Measurements from ENCODE around the gene RABL6. TPM values are rescaled to one million over a fixed set of nuclear protein-coding genes. Genes with fewer than 3 reads are reported as not detected.

Gene RABL6, protein sequence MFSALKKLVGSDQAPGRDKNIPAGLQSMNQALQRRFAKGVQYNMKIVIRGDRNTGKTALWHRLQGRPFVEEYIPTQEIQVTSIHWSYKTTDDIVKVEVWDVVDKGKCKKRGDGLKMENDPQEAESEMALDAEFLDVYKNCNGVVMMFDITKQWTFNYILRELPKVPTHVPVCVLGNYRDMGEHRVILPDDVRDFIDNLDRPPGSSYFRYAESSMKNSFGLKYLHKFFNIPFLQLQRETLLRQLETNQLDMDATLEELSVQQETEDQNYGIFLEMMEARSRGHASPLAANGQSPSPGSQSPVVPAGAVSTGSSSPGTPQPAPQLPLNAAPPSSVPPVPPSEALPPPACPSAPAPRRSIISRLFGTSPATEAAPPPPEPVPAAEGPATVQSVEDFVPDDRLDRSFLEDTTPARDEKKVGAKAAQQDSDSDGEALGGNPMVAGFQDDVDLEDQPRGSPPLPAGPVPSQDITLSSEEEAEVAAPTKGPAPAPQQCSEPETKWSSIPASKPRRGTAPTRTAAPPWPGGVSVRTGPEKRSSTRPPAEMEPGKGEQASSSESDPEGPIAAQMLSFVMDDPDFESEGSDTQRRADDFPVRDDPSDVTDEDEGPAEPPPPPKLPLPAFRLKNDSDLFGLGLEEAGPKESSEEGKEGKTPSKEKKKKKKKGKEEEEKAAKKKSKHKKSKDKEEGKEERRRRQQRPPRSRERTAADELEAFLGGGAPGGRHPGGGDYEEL
- total RNA-seq: 100 to 1,000 TPM in 1 of 2 donors, 10 to 100 TPM in 1; 76.6 to 124 TPM

DNA sequence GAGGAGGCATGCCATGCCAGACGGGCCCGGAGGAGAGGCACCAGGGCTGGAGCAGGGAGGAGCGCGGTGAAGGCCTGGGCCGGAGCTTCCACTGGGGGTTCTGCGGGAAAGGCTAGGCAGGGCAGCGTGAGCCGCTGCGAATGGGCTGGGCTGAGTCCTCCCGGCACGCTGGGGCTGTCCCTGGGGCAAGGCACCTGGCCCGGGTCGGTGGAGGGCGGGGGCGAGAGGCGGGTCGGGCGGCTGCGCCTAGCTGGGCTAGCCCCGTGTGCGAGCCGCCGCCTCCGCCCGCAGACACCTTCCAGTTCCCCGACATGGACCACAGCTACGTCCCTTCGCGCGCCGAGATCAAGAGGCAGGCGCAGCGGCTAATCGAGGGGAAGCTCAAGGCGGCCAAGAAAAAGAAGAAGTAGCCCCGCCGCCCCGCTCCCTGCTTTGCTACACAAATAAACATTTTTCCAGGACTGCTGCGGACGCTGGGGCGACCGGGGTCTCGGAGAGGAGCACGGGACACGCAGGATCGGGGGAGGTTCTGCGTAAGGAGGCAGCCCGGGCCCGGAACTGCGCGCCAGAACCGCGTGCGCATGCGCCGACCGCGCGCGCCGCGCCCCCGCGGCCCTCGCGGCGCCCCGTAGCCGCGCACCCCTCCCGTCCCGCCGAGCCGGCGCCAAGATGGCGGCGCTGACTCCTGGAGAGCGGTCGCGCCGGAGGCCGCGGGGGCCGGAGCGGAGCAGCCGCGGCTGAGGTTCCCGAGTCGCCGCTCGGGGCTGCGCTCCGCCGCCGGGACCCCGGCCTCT lies at the start of gene RABL6:
TSS of gene RABL6 (plus strand) at position 668 of the 794 bp plus-strand sequence. CDS start 249 bp downstream, outside the sequence.
- peak; percentile 66 for DNase-seq (ENCODE audit: low spot score)
- intact Hi-C loops (cut with DNase I): no loop called here
- H3K36me3 ChIP-seq: no peaks in the 10 kb centered on the region
- H3K4me1 ChIP-seq (replicated peaks): peaks cover 15% of the 10 kb centered on the region
- peak within 1 kb of the TSS; percentile 82 to 95 for H3K27ac ChIP-seq
- no peaks in the 10 kb centered on the region for H3K27me3 ChIP-seq (replicated peaks; ENCODE audit: insufficient read depth)
- peak within 1 kb of the TSS; percentile 89 to 95 for H3K4me3 ChIP-seq
- no peaks in the 10 kb centered on the region for H3K9me3 ChIP-seq
- TF ChIP-seq POLR2AphosphoS5 (IDR thresholded peaks at IDR 0.05): peak; percentile 48
- peak in 2 of 4 experiments; percentile 7 to 20 for TF ChIP-seq CTCF (IDR thresholded peaks at IDR 0.05)
- peak; percentile 49 for TF ChIP-seq POLR2A (IDR thresholded peaks at IDR 0.05)
- WGBS: under 1% methylated on average over 57 of the region's 96 CpGs

DNA sequence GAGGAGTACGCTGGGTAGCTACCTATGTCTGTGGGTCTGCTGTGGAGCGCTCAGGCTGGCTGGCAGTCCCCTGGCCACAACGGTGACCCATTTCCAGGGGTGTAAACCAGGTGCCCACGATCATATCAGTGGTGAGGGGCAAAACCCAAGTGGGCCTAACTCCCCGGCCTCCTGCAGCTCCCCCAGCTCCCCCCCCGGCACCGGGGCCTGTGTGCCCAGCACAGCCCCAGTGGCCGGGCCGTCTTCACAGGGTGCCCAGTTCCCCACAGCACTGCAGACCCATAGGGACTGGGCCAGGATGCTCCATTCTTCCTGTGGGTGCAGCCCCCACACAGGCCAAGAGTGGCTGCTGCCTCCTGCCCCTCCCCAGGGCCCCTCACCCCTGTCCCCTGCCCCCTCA lies 48.7 kb upstream of the RABL6 start:
- no peak for TF ChIP-seq POLR2A (IDR thresholded peaks at IDR 0.05)
- TF ChIP-seq CTCF (IDR thresholded peaks at IDR 0.05): no peak
- TF ChIP-seq POLR2AphosphoS5 (IDR thresholded peaks at IDR 0.05): no peak
- WGBS: 90% methylated on average over 7 of the region's 9 CpGs
- no peak for DNase-seq (ENCODE audit: low spot score)
- no peaks in the 10 kb centered on the region for H3K4me1 ChIP-seq (replicated peaks)
- no peaks in the 10 kb centered on the region for H3K27me3 ChIP-seq (replicated peaks; ENCODE audit: insufficient read depth)
- H3K9me3 ChIP-seq: no peaks in the 10 kb centered on the region
- intact Hi-C loops (cut with DNase I): no loop called here
- H3K4me3 ChIP-seq: no peak overlapping the region
- H3K36me3 ChIP-seq: no peaks in the 10 kb centered on the region
- no peak overlapping the region for H3K27ac ChIP-seq

GRCh38 chr9:136759436-136760325 lies 48.1 kb upstream of the RABL6 start:
- Histone ChIP-seq H3K27me3 (replicated peaks; ENCODE audit: insufficient read depth) (no peaks in the 10 kb centered on the region), H3K4me3 (no peak overlapping the region), H3K9me3 (no peaks in the 10 kb centered on the region), H3K4me1 (replicated peaks) (no peaks in the 10 kb centered on the region), H3K27ac (no peak overlapping the region), H3K36me3 (no peaks in the 10 kb centered on the region)
- TF ChIP-seq POLR2AphosphoS5 (IDR thresholded peaks at IDR 0.05) (no peak), POLR2A (IDR thresholded peaks at IDR 0.05) (no peak), CTCF (IDR thresholded peaks at IDR 0.05) (no peak)
- no peak for DNase-seq (ENCODE audit: low spot score)
- intact Hi-C loops (cut with DNase I): no loop called here
- WGBS: 88% methylated on average over 27 of the region's 27 CpGs

GRCh38 chr9:136760424-136760823 lies 47.3 kb upstream of the RABL6 start:
- DNase-seq (ENCODE audit: low spot score): no peak
- Histone ChIP-seq H3K36me3 (no peaks in the 10 kb centered on the region), H3K27ac (no peak overlapping the region), H3K4me3 (no peak overlapping the region), H3K4me1 (replicated peaks) (no peaks in the 10 kb centered on the region), H3K9me3 (no peaks in the 10 kb centered on the region), H3K27me3 (replicated peaks; ENCODE audit: insufficient read depth) (no peaks in the 10 kb centered on the region)
- intact Hi-C loops (cut with DNase I): no loop called here
- no peak for TF ChIP-seq POLR2A (IDR thresholded peaks at IDR 0.05)
- no peak for TF ChIP-seq CTCF (IDR thresholded peaks at IDR 0.05)
- no peak for TF ChIP-seq POLR2AphosphoS5 (IDR thresholded peaks at IDR 0.05)
- 52% methylated on average over 25 of the region's 25 CpGs for WGBS
